Measurements from ENCODE around the gene FBXL3.

FBXL3 gene

DNA sequence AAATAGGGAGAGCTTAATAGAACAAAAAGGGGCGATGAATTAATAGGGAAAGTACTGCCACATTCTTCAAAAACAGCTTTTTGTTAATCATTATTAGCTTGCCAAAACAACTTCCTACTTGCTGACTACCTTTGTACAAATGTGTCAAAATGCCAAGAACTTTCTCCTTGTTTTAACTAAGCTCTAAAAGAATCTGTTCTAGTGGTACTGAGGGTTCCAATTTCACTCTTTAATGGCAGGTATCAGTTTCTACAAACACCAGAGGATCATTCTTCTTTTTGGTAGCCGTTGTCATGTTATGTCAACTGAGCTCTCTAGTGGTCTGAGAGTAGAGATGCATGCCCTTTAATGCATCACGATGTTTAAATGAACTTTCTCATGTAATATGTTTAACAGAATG lies 29.4 kb upstream of the FBXL3 start:
- no peak overlapping the region for H3K4me3 ChIP-seq (ENCODE audit: control insufficient read depth, low read depth, low read length)
- DNase-seq (ENCODE audit: low read depth) = no peak
- TF ChIP-seq, protein P1, sequence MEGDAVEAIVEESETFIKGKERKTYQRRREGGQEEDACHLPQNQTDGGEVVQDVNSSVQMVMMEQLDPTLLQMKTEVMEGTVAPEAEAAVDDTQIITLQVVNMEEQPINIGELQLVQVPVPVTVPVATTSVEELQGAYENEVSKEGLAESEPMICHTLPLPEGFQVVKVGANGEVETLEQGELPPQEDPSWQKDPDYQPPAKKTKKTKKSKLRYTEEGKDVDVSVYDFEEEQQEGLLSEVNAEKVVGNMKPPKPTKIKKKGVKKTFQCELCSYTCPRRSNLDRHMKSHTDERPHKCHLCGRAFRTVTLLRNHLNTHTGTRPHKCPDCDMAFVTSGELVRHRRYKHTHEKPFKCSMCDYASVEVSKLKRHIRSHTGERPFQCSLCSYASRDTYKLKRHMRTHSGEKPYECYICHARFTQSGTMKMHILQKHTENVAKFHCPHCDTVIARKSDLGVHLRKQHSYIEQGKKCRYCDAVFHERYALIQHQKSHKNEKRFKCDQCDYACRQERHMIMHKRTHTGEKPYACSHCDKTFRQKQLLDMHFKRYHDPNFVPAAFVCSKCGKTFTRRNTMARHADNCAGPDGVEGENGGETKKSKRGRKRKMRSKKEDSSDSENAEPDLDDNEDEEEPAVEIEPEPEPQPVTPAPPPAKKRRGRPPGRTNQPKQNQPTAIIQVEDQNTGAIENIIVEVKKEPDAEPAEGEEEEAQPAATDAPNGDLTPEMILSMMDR (IDR thresholded peaks at IDR 0.05; ENCODE audit: control insufficient read depth, insufficient read depth, low read depth, low read length, missing control alignments) = no peak

DNA sequence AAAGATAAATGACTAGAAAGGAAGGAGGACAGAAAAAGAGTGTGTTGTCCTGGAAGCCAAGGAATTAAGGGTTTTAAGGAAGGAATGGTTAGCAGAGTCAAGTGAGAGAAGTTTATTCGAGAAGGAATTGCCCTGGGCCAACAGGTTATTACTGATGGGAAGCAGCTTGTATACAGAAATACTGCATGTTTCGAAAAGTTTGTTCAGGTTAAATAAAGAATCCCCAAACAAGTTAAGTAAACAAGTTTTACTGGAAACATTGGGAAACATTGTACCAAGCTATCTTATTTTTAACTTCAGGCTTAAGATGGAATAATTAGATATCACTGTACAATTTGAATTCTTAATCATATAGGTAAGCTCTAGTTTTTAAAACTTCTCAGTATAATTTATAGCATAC lies 28.2 kb upstream of the FBXL3 start:
- DNase-seq (ENCODE audit: low read depth) = no peak
- TF ChIP-seq, protein P1 (IDR thresholded peaks at IDR 0.05; ENCODE audit: control insufficient read depth, insufficient read depth, low read depth, low read length, missing control alignments) = no peak
- H3K4me3 ChIP-seq (ENCODE audit: control insufficient read depth, low read depth, low read length) = no peak overlapping the region

DNA sequence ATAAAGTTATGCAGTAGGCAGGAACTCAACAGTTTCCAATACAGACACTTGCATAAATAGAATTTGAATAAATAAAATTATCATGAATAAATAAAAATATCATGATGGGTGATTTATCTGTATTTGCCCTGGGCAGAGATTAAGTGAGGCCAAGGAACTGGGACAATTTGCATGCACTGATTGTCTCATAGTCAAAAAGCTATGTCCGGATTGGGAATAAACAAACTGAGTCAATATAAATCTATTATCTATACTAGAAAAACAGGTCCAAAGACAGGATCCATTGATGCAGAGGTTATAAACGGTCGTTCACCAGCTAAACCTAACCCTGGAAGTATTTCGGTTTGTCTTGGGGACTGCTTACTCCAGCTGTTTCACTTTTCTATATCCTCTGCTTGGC lies 26.2 kb upstream of the FBXL3 start:
- TF ChIP-seq, protein P1 (IDR thresholded peaks at IDR 0.05; ENCODE audit: control insufficient read depth, insufficient read depth, low read depth, low read length, missing control alignments) = no peak
- H3K4me3 ChIP-seq (ENCODE audit: control insufficient read depth, low read depth, low read length) = no peak overlapping the region
- DNase-seq (ENCODE audit: low read depth) = no peak

DNA sequence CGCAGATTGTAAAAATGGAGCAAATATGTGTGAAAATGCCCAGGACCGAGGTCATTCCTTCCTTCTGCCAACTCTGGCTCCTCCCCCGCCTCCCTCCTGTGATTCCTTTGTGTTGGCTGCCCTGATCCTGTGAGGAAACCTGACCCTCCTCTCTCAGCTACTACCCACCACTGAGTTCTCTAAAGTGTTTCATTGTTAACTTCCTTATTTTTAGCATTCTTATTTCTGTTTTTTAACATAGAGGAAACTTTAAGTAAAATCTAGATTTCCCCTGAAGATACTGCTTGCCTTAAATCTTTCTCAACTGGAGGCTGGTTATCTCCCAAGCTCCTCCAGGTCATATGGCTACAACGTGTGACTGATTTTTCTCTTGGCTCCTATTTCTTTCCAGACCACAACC lies 21.7 kb upstream of the FBXL3 start:
- no peak for DNase-seq (ENCODE audit: low read depth)
- H3K4me3 ChIP-seq (ENCODE audit: control insufficient read depth, low read depth, low read length) = no peak overlapping the region
- TF ChIP-seq, protein P1 (IDR thresholded peaks at IDR 0.05; ENCODE audit: control insufficient read depth, insufficient read depth, low read depth, low read length, missing control alignments) = no peak

DNA sequence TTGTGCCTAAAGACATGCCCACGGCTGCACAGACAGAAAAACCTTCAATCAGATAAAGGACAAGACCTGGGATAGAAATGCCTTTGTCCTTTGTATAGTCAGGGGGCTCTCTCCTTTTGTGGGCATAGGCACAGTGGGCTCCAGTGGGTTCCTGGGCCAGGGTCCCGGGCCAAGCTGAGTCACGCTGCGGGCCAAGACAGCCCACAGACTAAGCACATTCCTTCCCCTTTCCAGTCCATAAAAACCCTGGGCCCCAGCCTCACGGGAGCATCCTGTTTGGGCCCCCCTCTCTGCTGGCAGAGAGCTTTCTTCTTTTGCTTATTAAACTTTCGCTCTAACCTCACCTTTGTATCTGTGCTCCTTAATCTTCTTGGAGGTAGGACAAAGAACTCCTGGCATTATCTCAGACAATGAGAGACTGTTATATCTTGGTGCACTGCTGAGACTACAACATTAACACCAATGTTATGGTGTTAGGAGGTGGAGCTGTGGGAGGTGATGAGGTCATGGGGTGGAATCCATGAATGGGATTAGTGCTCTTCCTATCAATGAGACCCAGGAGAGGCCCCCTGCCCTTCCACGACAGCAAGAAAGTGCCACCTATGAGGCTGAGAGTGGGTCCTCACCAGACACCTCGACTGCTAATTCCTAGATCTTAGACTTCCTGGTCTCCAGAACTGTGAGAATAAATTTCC lies 20.8 kb upstream of the FBXL3 start:
- DNase-seq (ENCODE audit: low read depth) = no peak
- TF ChIP-seq, protein P1 (IDR thresholded peaks at IDR 0.05; ENCODE audit: control insufficient read depth, insufficient read depth, low read depth, low read length, missing control alignments) = no peak
- H3K4me3 ChIP-seq (ENCODE audit: control insufficient read depth, low read depth, low read length) = no peak overlapping the region

DNA sequence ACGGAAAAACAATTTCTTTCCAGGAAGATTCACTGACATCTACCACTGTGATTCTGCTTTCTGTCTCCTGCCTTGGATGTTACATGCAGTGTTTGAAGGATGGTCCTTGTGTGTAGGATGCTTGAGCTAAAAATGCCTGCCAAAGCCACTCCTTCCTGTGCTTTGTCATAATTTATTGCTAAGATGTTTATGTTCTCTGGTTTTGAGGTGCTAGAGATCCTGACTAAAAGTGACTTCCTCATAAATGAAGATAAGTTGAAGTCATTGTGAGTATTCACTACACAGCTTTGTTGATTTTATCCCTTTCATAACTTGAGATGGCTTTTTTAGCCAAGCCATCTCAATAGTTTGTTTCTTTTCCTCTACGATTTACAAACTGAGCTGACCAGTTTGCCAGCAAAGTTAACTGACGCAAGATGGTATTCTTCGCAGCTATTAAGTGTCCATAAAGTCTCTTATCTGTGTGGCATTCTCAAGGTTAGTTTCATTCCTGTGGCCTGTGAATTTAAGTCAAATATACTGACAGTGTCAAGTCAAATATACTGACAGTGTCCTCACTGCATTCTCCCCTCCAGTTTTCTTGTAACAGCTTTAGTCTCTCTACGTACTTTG lies 15.7 kb upstream of the FBXL3 start:
- DNase-seq (ENCODE audit: low read depth) = no peak
- TF ChIP-seq, protein P1 (IDR thresholded peaks at IDR 0.05; ENCODE audit: control insufficient read depth, insufficient read depth, low read depth, low read length, missing control alignments) = no peak
- H3K4me3 ChIP-seq (ENCODE audit: control insufficient read depth, low read depth, low read length) = no peak overlapping the region

All from AG09309 (cell line).